Endothelial cell of umbilical vein (primary cell): ENCODE data around the gene ACP5.
"Not testable (repeated sequence)": the region's sequence is repeated elsewhere in the genome, so short reads cannot be mapped to it uniquely, and the experiment has no call there.

ENCODE experiments used
- EZH2 ChIP-seq: IDR thresholded peaks from 2 replicates; pipeline ENCODE4 v1.6.1; 2012; ENCODE audit warnings: borderline replicate concordance, low read depth, mild to moderate bottlenecking, moderate library complexity, low read length, inconsistent platforms; ENCODE audit not compliant: severe bottlenecking
- FOS ChIP-seq: IDR thresholded peaks from 2 replicates; pipeline ENCODE4 v1.6.1; 2011; ENCODE audit warnings: mild to moderate bottlenecking, low read length, moderate library complexity, borderline replicate concordance; ENCODE audit not compliant: insufficient read depth
- GATA2 ChIP-seq: IDR thresholded peaks from 2 replicates; pipeline ENCODE4 v1.7.0; 2011; ENCODE audit warnings: low read depth, mild to moderate bottlenecking, moderate library complexity, mixed read lengths, low read length; ENCODE audit not compliant: insufficient read length, insufficient read depth
- JUN ChIP-seq: IDR thresholded peaks from 2 replicates; pipeline ENCODE4 v1.6.1; 2011; ENCODE audit warnings: borderline replicate concordance, low read depth; ENCODE audit not compliant: insufficient read length, insufficient read depth
- MYC ChIP-seq: IDR thresholded peaks from one replicate; pipeline ENCODE4 v1.6.1; 2011; ENCODE audit warnings: mild to moderate bottlenecking, low read depth, low read length
- POLR2A ChIP-seq: IDR thresholded peaks from 2 replicates; pipeline ENCODE4 v1.6.1; 2012; ENCODE audit warnings: low read depth, mild to moderate bottlenecking, control low read depth, low read length
- POLR2AphosphoS5 ChIP-seq: IDR thresholded peaks from 2 replicates; pipeline ENCODE4 v1.6.1; 2012; ENCODE audit warnings: low read depth, mild to moderate bottlenecking, control low read depth, low read length, moderate library complexity; ENCODE audit not compliant: insufficient read depth
- TF ChIP-seq, protein P1 (sequence below), 2 donors: IDR thresholded peaks; 1 replicate in 1 of 2; 2 replicates in 1 of 2; pipeline ENCODE4 v1.5.1; 2011; ENCODE audit warnings: low read length in 2 of 2, mild to moderate bottlenecking in 2 of 2, moderate library complexity in 2 of 2, control low read depth in 1 of 2, inconsistent platforms in 1 of 2, low read depth in 1 of 2; ENCODE audit not compliant: insufficient read depth in 1 of 2; ENCODE audit errors: extremely low read depth in 1 of 2
- TF ChIP-seq, protein P2 (sequence below): IDR thresholded peaks from 2 replicates; pipeline ENCODE4 v1.6.1; 2011; ENCODE audit not compliant: insufficient read depth, insufficient read length

DNA sequence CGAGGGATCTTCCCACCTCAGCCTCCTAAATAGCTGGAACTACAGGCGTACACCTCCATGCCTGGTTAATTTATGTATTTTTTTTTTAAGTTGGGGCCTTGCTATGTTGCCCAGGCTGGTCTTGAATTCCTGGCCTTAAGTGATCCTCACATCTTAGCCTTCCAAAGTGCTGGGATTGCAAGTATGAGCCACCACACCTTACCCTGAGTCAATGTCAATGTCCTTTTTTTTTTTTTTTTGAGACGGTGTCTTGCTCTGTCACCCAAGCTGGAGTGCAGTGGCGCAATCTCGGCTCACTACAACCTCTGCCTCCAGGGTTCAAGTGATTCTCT is 11.8 kb downstream of the ACP5 start:
- TF ChIP-seq, protein P1, sequence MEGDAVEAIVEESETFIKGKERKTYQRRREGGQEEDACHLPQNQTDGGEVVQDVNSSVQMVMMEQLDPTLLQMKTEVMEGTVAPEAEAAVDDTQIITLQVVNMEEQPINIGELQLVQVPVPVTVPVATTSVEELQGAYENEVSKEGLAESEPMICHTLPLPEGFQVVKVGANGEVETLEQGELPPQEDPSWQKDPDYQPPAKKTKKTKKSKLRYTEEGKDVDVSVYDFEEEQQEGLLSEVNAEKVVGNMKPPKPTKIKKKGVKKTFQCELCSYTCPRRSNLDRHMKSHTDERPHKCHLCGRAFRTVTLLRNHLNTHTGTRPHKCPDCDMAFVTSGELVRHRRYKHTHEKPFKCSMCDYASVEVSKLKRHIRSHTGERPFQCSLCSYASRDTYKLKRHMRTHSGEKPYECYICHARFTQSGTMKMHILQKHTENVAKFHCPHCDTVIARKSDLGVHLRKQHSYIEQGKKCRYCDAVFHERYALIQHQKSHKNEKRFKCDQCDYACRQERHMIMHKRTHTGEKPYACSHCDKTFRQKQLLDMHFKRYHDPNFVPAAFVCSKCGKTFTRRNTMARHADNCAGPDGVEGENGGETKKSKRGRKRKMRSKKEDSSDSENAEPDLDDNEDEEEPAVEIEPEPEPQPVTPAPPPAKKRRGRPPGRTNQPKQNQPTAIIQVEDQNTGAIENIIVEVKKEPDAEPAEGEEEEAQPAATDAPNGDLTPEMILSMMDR (IDR thresholded peaks at IDR 0.05; ENCODE audit: extremely low read depth in 1 of 2, insufficient read depth in 1 of 2, low read depth in 1 of 2, low read length in 2 of 2), result not testable (repeated sequence)
- TF ChIP-seq POLR2A, EZH2, JUN, POLR2AphosphoS5, GATA2, MYC, FOS: not testable (repeated sequence)
- TF ChIP-seq, protein P2, sequence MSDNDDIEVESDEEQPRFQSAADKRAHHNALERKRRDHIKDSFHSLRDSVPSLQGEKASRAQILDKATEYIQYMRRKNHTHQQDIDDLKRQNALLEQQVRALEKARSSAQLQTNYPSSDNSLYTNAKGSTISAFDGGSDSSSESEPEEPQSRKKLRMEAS, result not testable (repeated sequence)
